Nucleus accumbens (tissue), 56 donors: ENCODE measurements around the gene PASK.

Source experiments
- DNase-seq, 56 donors: peaks; one replicate each; lab custom pipeline; 2025; lab: John Stamatoyannopoulos, UW

PASK gene

GRCh38 chr2:241182126-241182525 is 32.9 kb upstream of the PASK start:
- no peak for DNase-seq

GRCh38 chr2:241180495-241180894 is 31.2 kb upstream of the PASK start:
- DNase-seq: no peak

GRCh38 chr2:241179899-241180298 is 30.6 kb upstream of the PASK start:
- peak in 12 of 56 donors; percentile 15 to 73 (median 35) for DNase-seq

- DNase-seq: no peak
Observed at GRCh38 chr2:241178961-241179360, 29.7 kb upstream of the PASK start.

GRCh38 chr2:241177526-241178334 is 28.5 kb upstream of the PASK start:
- no peak for DNase-seq

- DNase-seq: no peak
Observed at GRCh38 chr2:241173557-241173956, 24.3 kb upstream of the PASK start.

GRCh38 chr2:241168366-241168765 is 19.1 kb upstream of the PASK start:
- no peak for DNase-seq

GRCh38 chr2:241163601-241164118 is 14.4 kb upstream of the PASK start:
- DNase-seq: no peak

- DNase-seq: peak in 45 of 56 donors; percentile 15 to 79 (median 39)
Observed at GRCh38 chr2:241161646-241162281, 12.5 kb upstream of the PASK start.

GRCh38 chr2:241160318-241160717 is 11.0 kb upstream of the PASK start:
- no peak for DNase-seq

- DNase-seq: peak in 3 of 56 donors; percentile 19 to 27 (median 23)
Observed at GRCh38 chr2:241159116-241159515, 9.8 kb upstream of the PASK start.

GRCh38 chr2:241158546-241158900 is 9.3 kb upstream of the PASK start:
- no peak for DNase-seq

GRCh38 chr2:241157841-241158545 is 8.7 kb upstream of the PASK start:
- DNase-seq: no peak

GRCh38 chr2:241156971-241157441 is 7.7 kb upstream of the PASK start:
- DNase-seq: peak in 15 of 56 donors; percentile 8 to 61 (median 25)

GRCh38 chr2:241155936-241156335 is 6.7 kb upstream of the PASK start:
- DNase-seq: no peak

GRCh38 chr2:241154915-241155314 is 5.6 kb upstream of the PASK start:
- DNase-seq: peak in 37 of 56 donors; percentile 9 to 93 (median 49)

GRCh38 chr2:241153616-241154015 is 4.3 kb upstream of the PASK start:
- DNase-seq: no peak

GRCh38 chr2:241151934-241152660 is 2.8 kb upstream of the PASK start:
- DNase-seq: peak in 7 of 56 donors; percentile 8 to 38 (median 16)

GRCh38 chr2:241150660-241151530 is 1.6 kb upstream of the PASK start:
- peak in 31 of 56 donors; percentile 11 to 82 (median 64) for DNase-seq
